ENCODE data around the gene COPB1.

COPB1 gene

GRCh38 chr11:14513800-14514199, 14.2 kb upstream of the COPB1 start:
- DNase-seq, result no peak

GRCh38 chr11:14506532-14506931, 6.9 kb upstream of the COPB1 start:
- no peak for DNase-seq

- DNase-seq, result no peak
Observed at GRCh38 chr11:14503023-14503422, 3.4 kb upstream of the COPB1 start.

- DNase-seq, result no peak
Observed at GRCh38 chr11:14502039-14502438, 2.4 kb upstream of the COPB1 start.

- DNase-seq, result peak; percentile 27
Observed at GRCh38 chr11:14500181-14500651, 605 bp upstream of the COPB1 start.

GRCh38 chr11:14499178-14499559, 442 bp downstream of the COPB1 start:
- peak; percentile 33 for DNase-seq

- no peak for DNase-seq
Observed at GRCh38 chr11:14480716-14481115, 18.9 kb downstream of the COPB1 start.

GRCh38 chr11:14471127-14471526, 28.5 kb downstream of the COPB1 start:
- no peak for DNase-seq

- DNase-seq, result no peak
Observed at GRCh38 chr11:14463623-14464022, 36.0 kb downstream of the COPB1 start.

- DNase-seq, result no peak
Observed at GRCh38 chr11:14460147-14460546, 39.5 kb downstream of the COPB1 start.

- DNase-seq, result no peak
Observed at GRCh38 chr11:14458377-14458776, 41.2 kb downstream of the COPB1 start.

- DNase-seq, result no peak
Observed at GRCh38 chr11:14455648-14456430, 43.8 kb downstream of the COPB1 start.

GRCh38 chr11:14454861-14455632, 44.6 kb downstream of the COPB1 start:
- no peak for DNase-seq

GRCh38 chr11:14451825-14452224, 47.8 kb downstream of the COPB1 start:
- no peak for DNase-seq

- no peak for DNase-seq
Observed at GRCh38 chr11:14449302-14449714, 50.3 kb downstream of the COPB1 start.

- no peak for DNase-seq
Observed at GRCh38 chr11:14448240-14448639, 51.4 kb downstream of the COPB1 start.

GRCh38 chr11:14446701-14447169, 52.9 kb downstream of the COPB1 start:
- DNase-seq, result no peak

GRCh38 chr11:14445542-14446530, 53.8 kb downstream of the COPB1 start:
- DNase-seq, result no peak

GRCh38 chr11:14444441-14445189, 55.0 kb downstream of the COPB1 start:
- DNase-seq, result no peak

GRCh38 chr11:14443638-14444037, 56.0 kb downstream of the COPB1 start:
- DNase-seq, result no peak

GRCh38 chr11:14435717-14436512, 63.7 kb downstream of the COPB1 start:
- DNase-seq, result no peak

All from T-helper 9 cell (primary cell).